ENCODE measurements around the gene ARSB.
"Not testable (repeated sequence)": the region's sequence is repeated elsewhere in the genome, so short reads cannot be mapped to it uniquely, and the experiment has no call there.

Gene ARSB

DNA sequence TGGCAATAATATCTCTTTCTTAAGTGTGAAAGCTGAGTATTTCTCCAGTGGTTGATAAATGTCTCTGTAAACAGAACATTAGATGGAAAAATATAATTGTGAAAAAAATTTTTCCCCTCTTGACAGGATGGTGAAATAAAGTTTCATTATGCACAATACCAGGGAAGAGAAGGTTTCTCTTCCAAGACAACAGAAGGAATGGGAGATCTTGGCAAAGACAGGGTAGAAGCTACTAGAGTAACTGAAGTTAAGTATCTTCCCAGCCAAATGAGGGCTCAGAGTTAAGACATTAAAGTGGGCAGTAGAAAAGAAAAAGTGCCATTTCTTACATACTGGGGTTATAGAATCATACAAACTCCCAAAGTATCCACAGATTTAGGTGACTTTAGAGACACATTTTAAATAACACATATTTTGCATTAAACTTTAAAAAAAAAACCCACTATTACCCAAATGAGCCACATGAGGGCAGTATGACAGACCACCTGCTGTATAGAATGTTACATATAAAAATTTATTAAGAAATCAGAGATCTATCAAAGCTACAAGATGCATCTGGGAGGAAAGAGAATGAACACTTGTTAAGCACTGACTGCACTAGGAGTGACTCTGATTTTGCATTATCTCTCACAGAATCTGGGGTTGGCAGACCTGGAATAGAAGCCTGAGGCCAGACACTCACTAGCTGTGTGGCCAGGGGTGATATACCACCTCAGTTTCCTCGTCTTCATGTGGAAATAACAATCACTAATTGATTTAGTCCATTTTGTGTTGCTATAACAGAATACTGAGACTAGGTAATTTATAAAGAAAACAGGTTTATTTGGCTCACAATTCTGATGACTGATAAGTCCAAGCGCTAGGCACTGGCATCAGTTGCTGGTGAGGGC lies 98.5 kb downstream of the ARSB start:
- H3K79me1 ChIP-seq (ENCODE audit: low read depth, low read length) = no peaks in the 10 kb centered on the region
- H3K18ac ChIP-seq (ENCODE audit: low read length) = no peak overlapping the region
- H4K91ac ChIP-seq (ENCODE audit: low read depth, low read length, poor library complexity) = no peak overlapping the region
- no peak for DNase-seq (ENCODE audit: low spot score)
- peaks cover 0 to 4% of the 10 kb centered on the region in 2 donors for H3K36me3 ChIP-seq (replicated peaks in 1 of 2; ENCODE audit: control insufficient read depth in 2 of 2, insufficient read depth in 2 of 2, low read length in 2 of 2)
- no peak overlapping the region for H3K4me2 ChIP-seq (ENCODE audit: insufficient read depth, low read length, poor library complexity, severe bottlenecking)
- H3K23ac ChIP-seq (ENCODE audit: low read depth, low read length, poor library complexity) = no peak overlapping the region
- no peak overlapping the region for H2AK5ac ChIP-seq (ENCODE audit: low read depth, low read length)
- H2AFZ ChIP-seq (ENCODE audit: low read length) = no peak overlapping the region
- H3K9ac ChIP-seq (ENCODE audit: low read depth, low read length, poor library complexity) = no peak overlapping the region
- H2BK12ac ChIP-seq (ENCODE audit: low read length) = no peak overlapping the region
- H3K27me3 ChIP-seq (ENCODE audit: control insufficient read depth in 3 of 3, insufficient read depth in 3 of 3, low read depth in 1 of 3, low read length in 3 of 3) = no peaks in the 10 kb centered on the region
- no peak overlapping the region for H2BK5ac ChIP-seq (ENCODE audit: low read length)
- no peak overlapping the region for H4K8ac ChIP-seq (ENCODE audit: low read depth, low read length)
- H2BK15ac ChIP-seq (ENCODE audit: low read length) = no peak overlapping the region
- WGBS, 2 donors (ENCODE audit: extremely low coverage in 2 of 2, insufficient read length in 2 of 2, insufficient replicate concordance in 1 of 2) = no CpG with 5 or more reads among the region's 2 CpGs
- H3K27ac ChIP-seq (replicated peaks; ENCODE audit: low read length) = no peak overlapping the region
- H3K14ac ChIP-seq (ENCODE audit: low read length) = no peak overlapping the region
- H3K4me1 ChIP-seq (ENCODE audit: control insufficient read depth in 2 of 2, insufficient read depth in 1 of 2, low read depth in 1 of 2, low read length in 2 of 2) = no peaks in the 10 kb centered on the region
- no peak overlapping the region for H3K4ac ChIP-seq (ENCODE audit: low read length)
- H3K4me3 ChIP-seq (ENCODE audit: low read length in 2 of 2) = no peak overlapping the region
- H2BK120ac ChIP-seq (ENCODE audit: low read depth, low read length) = no peak overlapping the region
- peaks cover 0 to 1% of the 10 kb centered on the region in 2 donors for H3K9me3 ChIP-seq (replicated peaks in 1 of 2; ENCODE audit: control insufficient read depth in 2 of 2, insufficient read depth in 1 of 2, low read depth in 1 of 2, low read length in 2 of 2)

- Histone ChIP-seq H3K14ac (ENCODE audit: low read length) (no peak overlapping the region), H4K8ac (ENCODE audit: low read depth, low read length) (no peak overlapping the region), H3K79me1 (ENCODE audit: low read depth, low read length) (no peaks in the 10 kb centered on the region), H2AK5ac (ENCODE audit: low read depth, low read length) (no peak overlapping the region), H3K9ac (ENCODE audit: low read depth, low read length, poor library complexity) (no peak overlapping the region), H3K4me3 (ENCODE audit: low read length in 2 of 2) (no peak overlapping the region), H3K4me2 (ENCODE audit: insufficient read depth, low read length, poor library complexity, severe bottlenecking) (no peak overlapping the region), H3K4ac (ENCODE audit: low read length) (no peak overlapping the region), H3K4me1 (ENCODE audit: control insufficient read depth in 2 of 2, insufficient read depth in 1 of 2, low read depth in 1 of 2, low read length in 2 of 2) (peaks cover 0 to 2% of the 10 kb centered on the region in 2 donors), H3K36me3 (replicated peaks in 1 of 2; ENCODE audit: control insufficient read depth in 2 of 2, insufficient read depth in 2 of 2, low read length in 2 of 2) (peaks cover 0 to 4% of the 10 kb centered on the region in 2 donors), H2AFZ (ENCODE audit: low read length) (no peak overlapping the region), H3K18ac (ENCODE audit: low read length) (no peak overlapping the region), H3K27me3 (ENCODE audit: control insufficient read depth in 3 of 3, insufficient read depth in 3 of 3, low read depth in 1 of 3, low read length in 3 of 3) (no peaks in the 10 kb centered on the region), H2BK120ac (ENCODE audit: low read depth, low read length) (no peak overlapping the region), H3K9me3 (replicated peaks in 1 of 2; ENCODE audit: control insufficient read depth in 2 of 2, insufficient read depth in 1 of 2, low read depth in 1 of 2, low read length in 2 of 2) (no peaks in the 10 kb centered on the region), H2BK5ac (ENCODE audit: low read length) (no peak overlapping the region), H2BK15ac (ENCODE audit: low read length) (no peak overlapping the region), H3K23ac (ENCODE audit: low read depth, low read length, poor library complexity) (no peak overlapping the region), H2BK12ac (ENCODE audit: low read length) (no peak overlapping the region), H3K27ac (replicated peaks; ENCODE audit: low read length) (no peak overlapping the region), H4K91ac (ENCODE audit: low read depth, low read length, poor library complexity) (no peak overlapping the region)
- DNase-seq (ENCODE audit: low spot score) = no peak
- no CpG with 5 or more reads among the region's 3 CpGs for WGBS, 2 donors (ENCODE audit: extremely low coverage in 2 of 2, insufficient read length in 2 of 2, insufficient replicate concordance in 1 of 2)
Measured at GRCh38 chr5:78881884-78882283, 103.2 kb downstream of the ARSB start.

GRCh38 chr5:78879516-78879915 lies 105.6 kb downstream of the ARSB start:
- Histone ChIP-seq H3K4ac (ENCODE audit: low read length) (no peak overlapping the region), H3K9ac (ENCODE audit: low read depth, low read length, poor library complexity) (no peak overlapping the region), H2BK12ac (ENCODE audit: low read length) (no peak overlapping the region), H3K4me1 (ENCODE audit: control insufficient read depth in 2 of 2, insufficient read depth in 1 of 2, low read depth in 1 of 2, low read length in 2 of 2) (peaks cover 0 to 2% of the 10 kb centered on the region in 2 donors), H2BK15ac (ENCODE audit: low read length) (no peak overlapping the region), H2AFZ (ENCODE audit: low read length) (no peak overlapping the region), H2BK120ac (ENCODE audit: low read depth, low read length) (no peak overlapping the region), H3K23ac (ENCODE audit: low read depth, low read length, poor library complexity) (no peak overlapping the region), H3K27ac (replicated peaks; ENCODE audit: low read length) (no peak overlapping the region), H3K14ac (ENCODE audit: low read length) (no peak overlapping the region), H3K27me3 (ENCODE audit: control insufficient read depth in 3 of 3, insufficient read depth in 3 of 3, low read depth in 1 of 3, low read length in 3 of 3) (no peaks in the 10 kb centered on the region), H2BK5ac (ENCODE audit: low read length) (no peak overlapping the region), H3K36me3 (replicated peaks in 1 of 2; ENCODE audit: control insufficient read depth in 2 of 2, insufficient read depth in 2 of 2, low read length in 2 of 2) (no peaks in the 10 kb centered on the region), H4K91ac (ENCODE audit: low read depth, low read length, poor library complexity) (no peak overlapping the region), H2AK5ac (ENCODE audit: low read depth, low read length) (no peak overlapping the region), H3K18ac (ENCODE audit: low read length) (no peak overlapping the region), H3K79me1 (ENCODE audit: low read depth, low read length) (no peaks in the 10 kb centered on the region), H3K9me3 (replicated peaks in 1 of 2; ENCODE audit: control insufficient read depth in 2 of 2, insufficient read depth in 1 of 2, low read depth in 1 of 2, low read length in 2 of 2) (no peaks in the 10 kb centered on the region), H4K8ac (ENCODE audit: low read depth, low read length) (no peak overlapping the region), H3K4me2 (ENCODE audit: insufficient read depth, low read length, poor library complexity, severe bottlenecking) (no peak overlapping the region), H3K4me3 (ENCODE audit: low read length in 2 of 2) (no peak overlapping the region)
- no CpG with 5 or more reads among the region's 10 CpGs for WGBS, 2 donors (ENCODE audit: extremely low coverage in 2 of 2, insufficient read length in 2 of 2, insufficient replicate concordance in 1 of 2)
- DNase-seq (ENCODE audit: low spot score) = no peak

DNA sequence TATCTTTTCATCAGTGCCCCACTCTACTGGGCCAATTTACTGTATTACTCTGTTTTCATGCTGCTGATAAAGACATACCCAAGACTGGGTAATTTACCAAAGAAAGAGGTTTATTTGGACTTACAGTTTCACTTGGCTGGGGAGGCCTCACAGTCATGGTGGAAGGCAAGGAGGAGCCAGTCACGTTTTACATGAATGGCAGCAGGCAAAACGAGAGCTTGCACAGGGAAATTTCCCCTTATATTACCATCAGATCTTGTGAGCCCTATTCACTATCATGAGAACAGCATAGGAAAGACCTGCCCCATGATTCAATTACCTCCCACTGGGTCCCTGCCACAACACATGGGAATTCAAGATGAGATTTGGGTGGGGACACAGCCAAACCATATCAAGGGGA lies 119.0 kb downstream of the ARSB start:
- H3K4ac ChIP-seq (ENCODE audit: low read length); H2BK5ac ChIP-seq (ENCODE audit: low read length); H3K4me3 ChIP-seq (ENCODE audit: low read length in 2 of 2); H2BK12ac ChIP-seq (ENCODE audit: low read length); DNase-seq (ENCODE audit: low spot score); H3K27me3 ChIP-seq (ENCODE audit: control insufficient read depth in 3 of 3, insufficient read depth in 3 of 3, low read depth in 1 of 3, low read length in 3 of 3); H2BK15ac ChIP-seq (ENCODE audit: low read length); H2AK5ac ChIP-seq (ENCODE audit: low read depth, low read length); H2AFZ ChIP-seq (ENCODE audit: low read length); H3K9me3 ChIP-seq (replicated peaks in 1 of 2; ENCODE audit: control insufficient read depth in 2 of 2, insufficient read depth in 1 of 2, low read depth in 1 of 2, low read length in 2 of 2); H3K4me1 ChIP-seq (ENCODE audit: control insufficient read depth in 2 of 2, insufficient read depth in 1 of 2, low read depth in 1 of 2, low read length in 2 of 2); H3K79me1 ChIP-seq (ENCODE audit: low read depth, low read length); H3K9ac ChIP-seq (ENCODE audit: low read depth, low read length, poor library complexity); H3K23ac ChIP-seq (ENCODE audit: low read depth, low read length, poor library complexity); H3K36me3 ChIP-seq (replicated peaks in 1 of 2; ENCODE audit: control insufficient read depth in 2 of 2, insufficient read depth in 2 of 2, low read length in 2 of 2); H2BK120ac ChIP-seq (ENCODE audit: low read depth, low read length); H4K8ac ChIP-seq (ENCODE audit: low read depth, low read length); H3K27ac ChIP-seq (replicated peaks; ENCODE audit: low read length); H3K14ac ChIP-seq (ENCODE audit: low read length); H3K4me2 ChIP-seq (ENCODE audit: insufficient read depth, low read length, poor library complexity, severe bottlenecking); H3K18ac ChIP-seq (ENCODE audit: low read length); H4K91ac ChIP-seq (ENCODE audit: low read depth, low read length, poor library complexity): not testable (repeated sequence)
- no CpG with 5 or more reads among the region's 2 CpGs for WGBS, 2 donors (ENCODE audit: extremely low coverage in 2 of 2, insufficient read length in 2 of 2, insufficient replicate concordance in 1 of 2)
